GM18519 (cell line): ENCODE results near the gene MCL1.
"Not testable (repeated sequence)": the region's sequence is repeated elsewhere in the genome, so short reads cannot be mapped to it uniquely, and the experiment has no call there.

Experiments
- ATAC-seq: cut with Tn5 transposase; IDR thresholded peaks from one replicate; pipeline ENCODE4 v1.9.1; 2021; ENCODE audit warnings: mild to moderate bottlenecking, moderate library complexity; ENCODE audit not compliant: unreplicated experiment, low FRiP score

MCL1 gene

DNA sequence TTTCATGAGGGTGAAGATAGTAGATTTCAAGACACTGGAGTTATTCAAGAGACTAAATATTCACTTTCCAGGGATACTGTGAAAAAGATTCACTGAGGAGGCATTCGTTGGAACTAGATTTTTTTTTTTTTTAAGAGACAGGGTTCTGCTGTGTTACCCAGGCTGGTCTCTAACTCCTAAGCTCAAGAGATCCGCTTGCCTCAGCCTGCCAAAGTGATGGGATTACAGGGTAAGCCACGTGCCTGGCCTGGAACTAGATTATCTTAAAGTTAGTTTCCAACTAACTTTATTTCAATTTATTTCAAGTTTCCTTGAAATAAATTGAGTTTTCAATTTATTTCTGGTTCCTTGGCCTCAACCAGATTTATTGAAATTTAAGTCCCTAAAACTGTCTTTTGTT, 24.3 kb upstream of the MCL1 start:
- no peak for ATAC-seq

DNA sequence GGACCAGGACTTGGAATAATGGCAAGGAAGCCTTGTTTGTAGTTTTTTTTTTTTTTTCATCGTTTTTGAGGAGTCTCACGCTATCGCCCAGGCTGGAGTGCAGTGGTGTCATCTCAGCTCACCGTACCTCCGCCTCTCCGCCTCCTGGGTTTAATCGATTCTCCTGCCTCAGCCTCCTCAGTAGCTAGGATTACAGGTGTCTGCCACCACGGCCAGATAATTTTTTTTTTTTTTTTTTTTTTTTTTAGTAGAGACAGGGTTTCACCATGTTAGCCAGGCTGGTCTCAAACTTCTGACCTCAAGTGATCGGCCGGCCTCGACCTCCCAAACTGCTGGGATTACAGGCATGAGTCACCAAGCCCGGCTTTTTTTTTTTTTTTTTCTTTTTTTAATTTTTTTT, 23.0 kb upstream of the MCL1 start:
- ATAC-seq: not testable (repeated sequence)

DNA sequence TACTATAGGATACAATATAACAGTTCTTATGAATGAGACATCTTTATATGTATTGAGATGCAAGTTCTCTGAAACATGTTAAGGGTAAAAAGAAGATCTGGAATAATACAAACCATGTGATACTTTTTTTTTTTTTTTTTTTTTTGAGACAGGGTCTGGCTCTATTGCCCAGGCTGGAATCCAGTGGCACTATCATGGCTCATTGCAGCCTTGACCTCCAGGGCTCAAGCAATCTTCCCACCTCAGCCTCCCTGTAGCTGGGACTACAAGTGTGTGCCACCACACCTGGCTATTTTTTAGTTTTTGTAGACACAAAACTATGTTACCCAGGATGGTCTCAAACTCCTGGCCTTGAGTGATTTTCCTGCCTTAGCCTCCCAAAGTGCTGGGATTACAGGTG, 22.1 kb upstream of the MCL1 start:
- no peak for ATAC-seq

DNA sequence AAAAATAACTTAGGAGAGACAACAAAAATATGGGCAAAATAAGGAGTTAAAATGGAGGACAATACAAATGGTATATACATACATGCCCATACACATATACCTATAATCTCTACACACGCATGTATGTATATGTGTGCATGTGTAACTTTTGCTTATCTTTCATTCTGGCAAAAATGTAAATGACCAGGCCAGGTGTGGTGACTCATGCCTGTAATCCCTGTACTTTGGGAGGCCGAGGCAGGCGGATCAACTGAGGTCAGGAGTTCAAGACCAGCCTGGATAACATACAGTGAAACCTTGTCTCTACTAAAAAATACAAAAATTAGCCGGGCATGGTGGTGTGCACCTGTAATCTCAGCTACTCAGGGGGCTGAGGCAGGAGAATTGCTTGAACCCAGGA, 18.9 kb upstream of the MCL1 start:
- not testable (repeated sequence) for ATAC-seq

DNA sequence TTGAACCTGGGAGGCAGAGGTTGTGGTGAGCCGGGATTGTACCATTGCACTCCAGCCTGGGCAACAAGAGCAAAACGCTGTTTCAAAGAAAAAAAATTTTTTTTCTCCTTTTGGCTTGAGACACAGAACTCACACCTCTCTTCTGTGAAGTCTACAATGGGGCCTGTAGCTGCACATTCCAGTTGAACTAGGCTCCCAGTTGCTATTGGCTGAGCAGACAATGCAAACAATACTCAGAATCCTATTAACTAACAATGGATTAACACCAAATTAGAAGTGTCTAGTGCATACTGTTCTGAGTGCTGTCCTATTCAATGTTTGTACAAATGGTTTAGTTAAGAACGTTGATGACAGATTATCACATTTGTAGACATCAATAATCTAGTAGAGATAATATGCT, 17.6 kb upstream of the MCL1 start:
- ATAC-seq: no peak

DNA sequence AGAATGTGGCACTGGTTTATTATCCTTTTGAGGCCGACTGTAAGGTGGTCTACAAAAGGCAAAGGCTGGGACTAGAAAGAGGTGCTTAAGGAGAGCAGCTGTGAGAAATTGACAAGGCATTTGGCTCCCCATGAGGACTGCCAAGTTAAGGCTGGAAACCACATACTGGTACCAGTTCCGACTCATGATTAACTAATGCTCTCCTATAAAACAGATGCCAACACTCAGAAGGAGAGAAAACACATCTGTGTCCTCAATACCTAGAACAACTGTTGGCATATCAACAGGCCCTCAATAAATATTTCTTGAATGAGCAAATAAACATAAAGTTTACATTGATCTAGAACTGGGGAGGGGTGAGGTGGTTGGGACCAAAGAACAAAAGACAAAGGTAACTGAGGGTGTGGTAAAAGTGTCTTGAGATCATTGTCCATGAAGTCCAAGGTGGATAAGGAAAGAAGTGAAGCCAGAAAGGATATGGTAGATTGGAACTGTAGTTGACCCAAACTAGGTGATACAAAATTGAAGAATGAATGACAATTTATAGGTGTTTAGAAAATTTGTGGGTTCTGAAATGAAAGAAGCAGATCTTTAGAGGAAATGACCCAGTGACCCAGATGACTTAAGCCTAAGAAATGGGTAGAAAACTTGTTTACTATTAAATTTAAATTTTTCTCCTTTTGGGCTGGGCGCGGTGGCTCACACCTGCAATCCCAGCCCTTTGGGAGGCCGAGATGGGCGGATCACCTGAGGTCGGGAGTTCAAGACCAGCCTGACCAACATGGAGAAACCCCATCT, 16.9 kb upstream of the MCL1 start:
- no peak for ATAC-seq

DNA sequence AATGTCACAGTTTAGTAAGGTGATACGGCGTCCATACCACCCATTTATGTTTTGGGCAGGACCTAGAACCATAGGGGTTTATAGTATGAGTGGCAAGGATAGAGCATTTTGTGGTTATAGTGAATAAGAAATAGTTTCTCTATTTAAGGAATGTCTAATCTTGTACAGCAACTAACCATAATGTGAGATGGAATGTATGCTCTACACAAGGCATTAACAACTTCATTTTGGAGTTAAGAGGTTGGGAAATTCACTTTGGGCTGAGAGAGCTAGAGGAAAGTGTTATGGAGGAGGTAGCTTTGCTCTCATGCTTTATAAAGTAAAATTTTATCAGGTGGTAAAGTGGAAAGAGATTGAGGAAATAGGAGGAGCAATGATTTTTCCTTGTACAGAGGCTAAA, 3.0 kb upstream of the MCL1 start:
- ATAC-seq: no peak

DNA sequence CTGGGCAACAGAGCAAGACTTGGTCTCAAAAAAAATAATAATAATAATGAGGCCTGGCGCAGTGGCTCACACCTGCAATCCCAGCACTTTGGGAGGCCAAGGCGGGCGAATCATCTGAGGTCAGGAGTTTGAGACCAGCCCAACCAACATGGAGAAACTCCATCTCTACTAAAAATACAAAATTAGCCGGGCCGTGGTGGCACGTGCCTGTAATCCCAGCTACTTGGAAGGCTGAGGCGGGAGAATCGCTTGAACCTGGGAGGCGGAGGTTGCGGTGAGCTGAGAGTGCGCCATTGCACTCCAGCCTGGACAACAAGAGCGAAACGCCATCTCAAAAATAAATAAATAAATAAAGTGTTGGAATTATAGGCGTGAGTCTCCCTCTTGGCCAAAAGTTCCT, 2.6 kb upstream of the MCL1 start:
- not testable (repeated sequence) for ATAC-seq

DNA sequence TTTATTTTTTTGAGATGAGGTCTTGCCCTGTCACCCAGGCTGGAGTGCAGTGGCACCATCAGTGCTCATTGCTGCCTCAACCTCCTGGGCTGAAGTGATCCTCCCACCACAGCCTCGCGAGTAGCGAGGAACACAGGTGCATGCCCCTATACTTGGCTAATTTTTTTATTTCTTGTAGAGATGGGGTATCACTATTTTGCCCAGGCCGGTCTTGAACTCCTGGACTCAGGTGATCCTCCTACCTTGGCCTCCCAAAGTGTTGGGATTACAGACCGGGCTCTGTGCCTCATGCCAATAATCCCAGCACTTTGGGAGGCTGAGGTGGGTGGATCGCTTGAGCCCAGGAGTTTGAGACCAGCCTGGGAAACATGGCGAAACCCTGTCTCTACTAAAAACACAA, 2.0 kb upstream of the MCL1 start:
- ATAC-seq: not testable (repeated sequence)

DNA sequence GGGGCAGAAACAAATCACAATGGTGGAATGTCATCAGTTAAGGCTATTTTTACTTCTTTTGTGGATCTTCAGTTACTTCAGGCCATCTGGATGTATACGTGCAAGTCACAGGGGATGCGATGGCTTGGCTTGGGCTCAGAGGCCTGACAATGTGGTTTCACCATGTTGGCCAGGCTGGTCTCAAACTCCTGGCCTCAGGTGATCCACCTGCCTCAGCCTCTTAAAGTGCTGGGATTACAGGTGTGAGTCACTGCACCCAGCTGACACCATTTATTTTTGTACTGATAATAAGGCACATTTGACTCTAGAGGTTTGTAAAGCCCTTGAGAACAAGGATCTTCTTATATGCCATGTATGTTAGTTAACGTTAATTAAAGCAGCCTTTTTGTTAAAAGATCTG, 1.6 kb upstream of the MCL1 start:
- ATAC-seq: not testable (repeated sequence)

DNA sequence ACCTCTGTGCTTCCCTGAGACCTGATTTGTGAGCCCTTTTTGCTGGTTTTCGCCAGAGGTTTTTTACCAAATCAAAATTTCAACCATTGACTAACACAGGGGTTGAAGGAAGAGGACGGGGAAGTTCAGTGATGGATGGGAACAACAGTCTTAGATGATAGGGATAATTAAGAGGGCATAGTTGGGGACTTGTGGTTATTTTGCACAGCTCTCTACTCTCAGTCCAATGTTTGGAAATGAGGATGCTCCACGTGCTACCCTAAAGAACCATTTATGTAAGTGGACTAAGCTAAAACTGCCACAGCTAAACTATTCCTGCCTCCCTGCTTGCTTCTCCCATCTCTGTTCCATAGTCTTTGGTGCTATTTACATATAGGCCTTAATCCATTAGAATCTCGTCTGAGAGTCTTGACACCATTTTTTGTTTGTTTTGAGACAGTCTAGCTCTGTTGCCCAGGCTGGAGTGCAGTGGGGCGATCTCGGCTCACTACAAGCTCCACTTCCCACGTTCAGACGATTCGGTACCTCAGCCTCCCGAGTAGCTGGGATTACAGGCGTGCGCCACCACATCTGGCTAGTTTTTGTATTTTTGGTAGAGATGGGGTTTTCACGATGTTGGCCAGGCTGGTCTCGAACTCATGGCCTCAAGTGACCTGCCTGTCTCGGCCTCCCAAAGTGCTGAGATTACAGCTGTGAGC, 684 bp upstream of the MCL1 start:
- ATAC-seq: no peak

DNA sequence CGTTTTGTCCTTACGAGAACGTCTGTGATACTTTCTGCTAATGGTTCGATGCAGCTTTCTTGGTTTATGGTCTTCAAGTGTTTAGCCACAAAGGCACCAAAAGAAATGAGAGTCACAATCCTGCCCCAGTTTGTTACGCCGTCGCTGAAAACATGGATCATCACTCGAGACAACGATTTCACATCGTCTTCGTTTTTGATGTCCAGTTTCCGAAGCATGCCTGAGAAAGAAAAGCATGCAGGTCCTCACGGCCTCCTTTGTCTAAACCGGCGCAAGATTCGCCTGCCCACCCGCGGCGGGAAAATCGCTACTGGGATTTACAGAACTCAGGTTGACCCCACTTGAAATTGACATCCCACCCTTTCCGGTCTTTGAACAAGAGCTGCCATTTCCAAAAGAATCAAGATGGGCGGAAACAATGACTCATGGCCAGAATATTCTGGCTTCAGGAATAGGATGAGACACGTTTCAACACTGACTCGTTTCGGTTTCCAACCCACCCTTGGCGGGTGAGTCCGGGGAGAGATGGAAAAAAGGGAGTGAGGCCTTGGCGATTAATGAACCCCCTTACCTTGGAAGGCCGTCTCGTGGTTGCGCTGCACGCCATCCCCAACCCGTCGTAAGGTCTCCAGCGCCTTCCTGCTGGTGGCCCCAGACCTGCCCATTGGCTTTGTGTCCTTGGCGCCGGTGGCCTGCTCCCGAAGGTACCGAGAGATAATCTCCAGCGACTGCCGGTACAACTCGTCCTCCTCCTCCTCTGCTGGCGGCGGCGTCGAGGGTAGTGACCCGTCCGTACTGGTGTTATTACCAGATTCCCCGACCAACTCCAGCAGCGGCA, 919 bp downstream of the MCL1 start:
- ATAC-seq: no peak

DNA sequence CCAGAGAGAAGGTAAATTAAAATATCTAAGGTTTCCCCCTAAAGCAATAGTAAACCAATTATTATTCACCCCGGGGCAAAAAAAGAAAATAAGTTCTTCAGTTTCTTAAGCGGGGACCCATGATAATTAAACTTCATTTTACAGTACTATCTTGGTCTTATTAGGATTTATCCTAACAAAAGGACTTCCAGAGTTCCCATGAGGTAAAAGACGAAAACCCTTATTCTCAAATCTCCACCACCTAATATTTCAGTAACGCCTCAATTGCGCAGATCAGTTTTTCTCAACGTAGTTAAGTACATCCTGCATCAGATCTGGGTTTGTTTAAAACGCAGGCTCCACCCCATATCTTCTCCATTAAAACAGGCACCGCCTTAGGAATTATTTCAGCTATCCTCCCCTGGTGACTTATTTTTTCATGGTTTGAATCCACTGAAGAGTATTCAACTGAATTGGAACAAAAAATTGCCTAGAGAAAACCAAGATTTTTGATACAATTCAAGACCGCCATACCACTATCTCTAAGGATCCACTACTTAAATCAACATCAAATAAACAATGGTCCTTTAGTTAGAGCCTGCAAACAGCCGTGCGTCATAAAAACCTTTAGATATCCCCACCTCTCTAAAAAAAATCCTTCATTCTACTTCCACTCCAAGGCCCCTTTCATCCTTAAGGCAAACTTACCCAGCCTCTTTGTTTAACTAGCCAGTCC, 1.7 kb downstream of the MCL1 start:
- no peak for ATAC-seq

DNA sequence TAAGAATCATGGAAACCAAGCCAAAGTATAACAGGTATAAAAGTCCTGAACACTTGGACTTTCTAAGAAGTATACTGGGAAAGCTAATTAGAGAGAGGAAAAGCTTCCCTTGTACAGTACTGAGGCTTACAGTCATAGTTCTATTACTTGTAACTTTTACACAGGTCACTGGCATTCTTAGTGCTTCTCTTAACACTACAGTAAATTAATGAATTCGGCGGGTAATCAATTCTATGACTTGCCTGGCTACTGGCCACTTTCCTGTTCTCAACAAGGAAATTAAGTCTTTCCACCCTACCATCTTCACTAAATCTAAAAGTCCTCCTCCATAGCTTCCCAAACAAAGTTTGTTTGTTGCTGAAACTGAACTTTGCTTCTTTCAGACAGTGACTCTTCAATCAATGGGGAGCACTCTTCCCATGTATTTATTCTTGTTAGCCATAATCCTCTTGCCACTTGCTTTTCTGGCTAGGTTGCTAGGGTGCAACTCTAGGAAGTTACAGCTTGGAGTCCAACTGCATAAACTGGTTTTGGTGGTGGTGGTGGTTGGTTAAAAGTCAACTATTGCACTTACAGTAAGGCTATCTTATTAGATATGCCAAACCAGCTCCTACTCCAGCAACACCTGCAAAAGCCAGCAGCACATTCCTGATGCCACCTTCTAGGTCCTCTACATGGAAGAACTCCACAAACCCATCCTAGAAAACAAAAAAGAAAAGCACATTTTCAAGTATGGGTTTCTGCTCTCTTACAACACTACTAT, 2.4 kb downstream of the MCL1 start:
- no peak for ATAC-seq

DNA sequence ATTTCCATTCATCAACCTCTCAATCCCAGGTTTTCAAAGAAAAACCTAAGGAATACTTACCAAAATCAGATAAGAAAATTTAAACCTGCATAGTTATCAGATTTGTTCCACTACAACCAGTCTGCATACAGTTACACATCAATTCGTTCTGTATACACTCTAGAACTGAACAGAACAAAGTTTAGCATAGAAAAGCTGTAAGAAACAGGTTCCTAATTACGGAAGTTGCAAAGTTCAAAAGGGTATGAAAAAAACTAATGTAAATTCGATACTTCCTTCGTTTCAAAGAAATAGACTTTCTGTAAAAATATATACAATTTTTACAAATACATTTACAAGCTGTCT, 3.1 kb downstream of the MCL1 start:
- ATAC-seq: no peak

DNA sequence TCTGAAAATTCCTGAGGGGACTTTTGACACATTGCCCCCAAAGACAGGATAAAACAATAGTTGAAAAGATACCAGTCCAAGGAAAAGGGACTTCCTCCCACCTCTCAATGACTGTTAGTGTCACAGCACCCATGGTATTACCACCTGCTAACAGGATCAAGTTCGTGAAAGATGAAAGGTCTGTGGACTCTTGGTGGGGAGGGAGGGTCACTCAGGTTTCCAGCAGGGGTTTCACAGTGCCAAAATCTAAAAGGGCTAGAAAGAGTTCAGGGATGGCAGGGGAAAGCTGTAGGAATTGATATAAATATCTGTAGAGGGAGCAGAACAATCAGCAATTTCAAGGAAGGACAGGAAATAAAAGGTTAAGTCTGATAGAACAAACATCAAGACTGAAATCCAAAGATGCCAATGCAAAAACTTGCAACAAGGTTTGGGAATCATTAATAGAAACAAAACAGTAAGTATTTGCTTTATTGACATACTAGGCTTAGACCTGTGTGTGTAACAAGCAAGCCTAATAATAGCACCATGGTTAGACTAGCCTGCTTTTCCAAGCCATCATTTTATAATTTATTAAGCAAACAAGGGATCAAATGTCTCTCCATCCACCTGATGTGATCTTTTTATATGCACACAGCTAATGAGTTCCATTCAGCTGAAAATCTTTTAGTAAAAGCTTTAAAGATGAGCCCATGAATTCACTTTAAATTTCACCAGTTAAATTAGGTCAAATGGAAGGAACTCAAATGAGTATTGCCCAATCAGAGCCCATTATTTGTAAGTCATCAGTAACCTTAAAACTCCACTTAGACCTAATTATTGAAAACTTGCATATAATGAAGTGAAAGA, 3.7 kb downstream of the MCL1 start:
- no peak for ATAC-seq

DNA sequence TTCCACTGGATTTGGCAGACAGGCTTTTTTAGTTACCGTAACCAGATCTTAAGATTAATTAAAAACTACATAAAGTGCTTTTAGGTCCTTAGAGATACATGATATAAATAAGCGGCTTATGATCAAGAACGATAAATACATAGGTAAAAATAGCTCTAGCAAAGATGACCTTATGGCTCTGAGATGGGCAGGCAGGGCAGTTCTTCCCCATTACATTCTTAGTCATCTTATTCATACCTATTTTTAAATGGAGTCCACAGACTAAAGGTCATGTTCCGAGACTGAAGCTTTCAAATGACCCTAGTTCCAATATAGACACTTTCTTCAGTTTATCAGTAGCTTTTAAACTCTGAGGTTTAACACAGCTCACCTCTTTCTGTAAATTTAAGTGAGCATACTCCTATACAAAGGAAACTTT, 4.3 kb downstream of the MCL1 start:
- no peak for ATAC-seq

DNA sequence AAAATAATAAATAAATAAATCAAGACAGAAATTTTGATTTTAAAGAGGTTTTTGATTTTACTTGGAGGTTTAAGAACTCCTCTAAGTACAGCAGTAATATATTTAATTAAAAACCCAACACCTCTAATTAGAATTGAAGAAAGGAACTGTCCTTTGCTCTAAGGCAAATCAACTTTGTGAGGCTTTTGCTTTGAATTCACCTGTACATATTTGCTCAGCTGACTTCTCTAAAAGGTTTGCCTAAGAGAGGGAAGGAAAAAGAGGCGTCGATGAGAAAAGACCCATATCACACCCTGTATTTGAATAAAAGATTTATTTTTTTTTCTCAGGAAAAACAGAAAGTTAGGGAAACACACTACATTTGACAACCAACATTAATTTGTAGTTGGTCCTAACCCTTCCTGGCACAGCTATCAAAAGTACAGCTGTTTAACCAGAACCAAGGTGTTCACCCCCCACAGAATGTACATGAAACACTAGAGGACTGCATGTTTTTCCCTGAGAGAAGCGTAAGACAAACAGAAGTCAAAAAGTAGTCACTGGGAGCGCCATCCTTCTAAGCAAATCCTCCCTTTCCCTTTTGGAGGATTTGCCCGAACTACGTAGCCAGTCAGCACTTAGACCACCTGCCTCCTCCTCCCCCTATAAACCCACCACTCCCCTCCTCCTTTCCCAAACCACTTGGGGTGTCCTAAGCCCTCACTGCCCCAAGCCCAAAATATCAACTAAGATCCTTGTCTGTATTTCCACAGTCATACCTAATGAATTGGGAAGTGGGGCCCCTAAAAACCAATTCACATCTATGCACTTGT, 4.9 kb downstream of the MCL1 start:
- ATAC-seq: no peak
